SK-N-SH treated with all-trans-retinoic acid at 6 μM for 48 hours (cell line): Measurements from ENCODE around the gene CASZ1.

Source experiments
- ATAC-seq: fragments of 200-7000 bp; cut with Tn5 transposase; 3 replicates; pipeline ENCODE4 v1.9.1; 2020; ENCODE audit warnings: mild to moderate bottlenecking, moderate library complexity
- ARNTL ChIP-seq: fragments of 450-650 bp; formaldehyde crosslinking; IDR thresholded peaks from 2 replicates; pipeline ENCODE4 v1.5.0; 2020; ENCODE audit warnings: low read depth, mild to moderate bottlenecking, moderate library complexity, borderline replicate concordance
- BACH2 ChIP-seq: fragments of 250-450 bp; sonication (Bioruptor Pico); IDR thresholded peaks from 2 replicates; pipeline ENCODE4 v1.9.0; 2021; ENCODE audit warnings: mild to moderate bottlenecking, borderline replicate concordance
- CREB5 ChIP-seq: fragments of 250-450 bp; sonication (Bioruptor Pico); IDR thresholded peaks from 2 replicates; pipeline ENCODE4 v1.5.1; 2020; ENCODE audit warnings: low read depth, mild to moderate bottlenecking, moderate library complexity
- CSDC2 ChIP-seq: fragments of 250-450 bp; sonication (Bioruptor Pico); IDR thresholded peaks from 2 replicates; pipeline ENCODE4 v1.5.0; 2020; ENCODE audit warnings: mild to moderate bottlenecking, moderate library complexity
- CSRNP3 ChIP-seq: fragments of 250-450 bp; sonication (Bioruptor Pico); IDR thresholded peaks from 2 replicates; pipeline ENCODE4 v1.5.1; 2021; ENCODE audit warnings: mild to moderate bottlenecking, moderate library complexity
- ESRRG ChIP-seq: fragments of 250-450 bp; sonication (Bioruptor Pico); IDR thresholded peaks from 2 replicates; pipeline ENCODE4 v1.6.1; 2021; ENCODE audit warnings: mild to moderate bottlenecking
- GLIS3 ChIP-seq: fragments of 250-450 bp; sonication (Bioruptor Pico); IDR thresholded peaks from 2 replicates; pipeline ENCODE4 v1.5.0; 2020; ENCODE audit warnings: mild to moderate bottlenecking, moderate library complexity
- ISL1 ChIP-seq: fragments of 250-450 bp; sonication (Bioruptor Pico); IDR thresholded peaks from 2 replicates; pipeline ENCODE4 v2.1.2; 2022; ENCODE audit warnings: mild to moderate bottlenecking, moderate library complexity
- OSR1 ChIP-seq: fragments of 250-450 bp; sonication (Bioruptor Pico); IDR thresholded peaks from 2 replicates; pipeline ENCODE4 v1.8.0; 2022; ENCODE audit warnings: moderate library complexity, mild to moderate bottlenecking, inconsistent platforms
- PPARA ChIP-seq: fragments of 250-450 bp; sonication (Bioruptor Pico); IDR thresholded peaks from 2 replicates; pipeline ENCODE4 v1.5.0; 2020; ENCODE audit warnings: mild to moderate bottlenecking, borderline replicate concordance
- RARB ChIP-seq: fragments of 250-450 bp; sonication (Bioruptor Pico); IDR thresholded peaks from 2 replicates; pipeline ENCODE4 v1.8.0; 2021; ENCODE audit warnings: mild to moderate bottlenecking, moderate library complexity
- SNAI2 ChIP-seq: fragments of 250-450 bp; sonication (Bioruptor Pico); IDR thresholded peaks from 2 replicates; pipeline ENCODE4 v1.5.0; 2020; ENCODE audit warnings: mild to moderate bottlenecking, moderate library complexity
- TCF4 ChIP-seq: fragments of 250-450 bp; sonication (Bioruptor Pico); IDR thresholded peaks from 2 replicates; pipeline ENCODE4 v1.8.0; 2021; ENCODE audit warnings: mild to moderate bottlenecking, moderate library complexity, borderline replicate concordance
- TOX ChIP-seq: fragments of 250-450 bp; sonication (Bioruptor Pico); IDR thresholded peaks from 2 replicates; pipeline ENCODE4 v1.8.0; 2021; ENCODE audit warnings: mild to moderate bottlenecking, moderate library complexity, borderline replicate concordance
- ZC3H10 ChIP-seq: fragments of 250-450 bp; sonication (Bioruptor Pico); IDR thresholded peaks from 2 replicates; pipeline ENCODE4 v1.5.1; 2021; ENCODE audit warnings: mild to moderate bottlenecking, moderate library complexity
- ZFP3 ChIP-seq: fragments of 250-450 bp; sonication (Bioruptor Pico); IDR thresholded peaks from 2 replicates; pipeline ENCODE4 v1.5.0; 2020; ENCODE audit warnings: mild to moderate bottlenecking, moderate library complexity
- ZFP30 ChIP-seq: fragments of 450-650 bp; formaldehyde crosslinking; IDR thresholded peaks from 2 replicates; pipeline ENCODE4 v1.5.0; 2022; ENCODE audit warnings: mild to moderate bottlenecking, moderate library complexity
- ZNF565 ChIP-seq: fragments of 450-650 bp; formaldehyde crosslinking; conservative IDR thresholded peaks from 2 replicates; pipeline ENCODE4 v1.5.0; 2020; ENCODE audit warnings: low read depth, mild to moderate bottlenecking, moderate library complexity
- ZNF70 ChIP-seq: fragments of 450-650 bp; formaldehyde crosslinking; IDR thresholded peaks from 2 replicates; pipeline ENCODE4 v1.5.0; 2020; ENCODE audit warnings: mild to moderate bottlenecking, moderate library complexity
- ZNF8 ChIP-seq: fragments of 450-650 bp; formaldehyde crosslinking; IDR thresholded peaks from 2 replicates; pipeline ENCODE4 v1.5.0; 2020; ENCODE audit warnings: mild to moderate bottlenecking, moderate library complexity
- TF ChIP-seq, protein P1 (sequence below): fragments of 250-450 bp; sonication (Bioruptor Pico); IDR thresholded peaks from 2 replicates; pipeline ENCODE4 v1.8.0; 2020; ENCODE audit warnings: mild to moderate bottlenecking, moderate library complexity, borderline replicate concordance
- TF ChIP-seq, protein P2 (sequence below): fragments of 250-450 bp; sonication (Bioruptor Pico); IDR thresholded peaks from 2 replicates; pipeline ENCODE4 v1.5.0; 2020; ENCODE audit warnings: mild to moderate bottlenecking, moderate library complexity

CASZ1 gene

GRCh38 chr1:10656431-10656830, 140.0 kb downstream of the CASZ1 start:
- ATAC-seq, result no peak

DNA sequence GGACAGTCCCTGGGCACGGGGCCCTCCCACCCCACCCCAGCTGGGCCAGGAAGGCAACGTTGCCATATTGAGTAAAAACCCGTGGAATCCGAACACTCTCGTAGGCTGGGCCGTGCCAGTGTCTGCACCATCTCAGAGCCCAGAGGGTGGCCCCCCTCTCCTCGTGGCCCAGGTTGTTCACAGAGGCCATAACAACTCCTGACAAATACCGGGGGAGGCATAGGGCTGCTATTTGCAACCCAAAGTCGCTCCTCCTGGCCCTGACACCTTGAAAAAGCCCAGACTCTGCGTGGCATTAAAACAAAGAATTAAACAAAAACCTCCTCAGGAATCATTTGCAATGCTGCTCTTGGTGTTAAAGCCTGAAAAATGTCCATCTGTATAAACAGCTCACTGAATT, 141.4 kb downstream of the CASZ1 start:
- TF ChIP-seq ZFP3 (CRISPR knock-in tag), result no peak
- TF ChIP-seq, all 23 proteins: peak for 0

More at GRCh38 chr1:10656431-10656830, 140.0 kb downstream of the CASZ1 start:
- TF ChIP-seq BACH2 (no peak), CSRNP3 (no peak)

GRCh38 chr1:10653370-10654125, 142.9 kb downstream of the CASZ1 start:
- no peak for ATAC-seq
- no peak for TF ChIP-seq ZFP30
- TF ChIP-seq ARNTL (CRISPR knock-in tag), result no peak
- TF ChIP-seq, protein P1, sequence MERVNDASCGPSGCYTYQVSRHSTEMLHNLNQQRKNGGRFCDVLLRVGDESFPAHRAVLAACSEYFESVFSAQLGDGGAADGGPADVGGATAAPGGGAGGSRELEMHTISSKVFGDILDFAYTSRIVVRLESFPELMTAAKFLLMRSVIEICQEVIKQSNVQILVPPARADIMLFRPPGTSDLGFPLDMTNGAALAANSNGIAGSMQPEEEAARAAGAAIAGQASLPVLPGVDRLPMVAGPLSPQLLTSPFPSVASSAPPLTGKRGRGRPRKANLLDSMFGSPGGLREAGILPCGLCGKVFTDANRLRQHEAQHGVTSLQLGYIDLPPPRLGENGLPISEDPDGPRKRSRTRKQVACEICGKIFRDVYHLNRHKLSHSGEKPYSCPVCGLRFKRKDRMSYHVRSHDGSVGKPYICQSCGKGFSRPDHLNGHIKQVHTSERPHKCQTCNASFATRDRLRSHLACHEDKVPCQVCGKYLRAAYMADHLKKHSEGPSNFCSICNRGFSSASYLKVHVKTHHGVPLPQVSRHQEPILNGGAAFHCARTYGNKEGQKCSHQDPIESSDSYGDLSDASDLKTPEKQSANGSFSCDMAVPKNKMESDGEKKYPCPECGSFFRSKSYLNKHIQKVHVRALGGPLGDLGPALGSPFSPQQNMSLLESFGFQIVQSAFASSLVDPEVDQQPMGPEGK, result no peak
- TF ChIP-seq CREB5 (CRISPR knock-in tag), result no peak
- TF ChIP-seq OSR1, result no peak
- no peak for TF ChIP-seq TOX (CRISPR knock-in tag)
- TF ChIP-seq ZNF70, result no peak
- no peak for TF ChIP-seq ZFP3 (CRISPR knock-in tag)
- no peak for TF ChIP-seq ISL1 (CRISPR knock-in tag)
- TF ChIP-seq ESRRG (CRISPR knock-in tag), result no peak
- no peak for TF ChIP-seq PPARA (CRISPR knock-in tag)
- TF ChIP-seq SNAI2 (CRISPR knock-in tag), result no peak
- no peak for TF ChIP-seq BACH2
- no peak for TF ChIP-seq RARB (CRISPR knock-in tag)
- TF ChIP-seq GLIS3, result no peak
- TF ChIP-seq ZC3H10, result no peak
- no peak for TF ChIP-seq ZNF565 (CRISPR knock-in tag)
- no peak for TF ChIP-seq ZNF8 (CRISPR knock-in tag)
- no peak for TF ChIP-seq TCF4

More for the DNA sequence above, 141.4 kb downstream of the CASZ1 start:
- ATAC-seq, result no peak

DNA sequence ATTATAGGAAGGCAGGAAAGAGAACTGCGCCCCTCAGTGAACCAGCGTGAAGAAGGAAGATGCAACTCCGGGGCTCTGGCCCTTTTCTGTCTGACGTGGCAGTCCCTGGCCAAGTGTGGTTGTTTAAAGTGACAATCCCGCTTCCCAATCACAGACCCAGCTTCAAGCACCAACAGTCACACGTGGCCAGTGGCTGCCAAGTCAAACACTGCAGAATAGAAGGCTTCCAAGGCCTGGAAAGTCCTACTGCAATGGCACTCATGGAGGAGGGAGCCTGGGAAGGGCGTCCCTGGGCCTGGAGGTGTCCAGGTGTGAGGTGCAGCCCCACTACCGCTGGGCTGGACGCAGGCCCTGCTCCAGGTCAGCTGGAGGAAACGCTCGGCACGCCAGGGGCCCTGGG, 143.8 kb downstream of the CASZ1 start:
- TF ChIP-seq, protein P1, result no peak
- TF ChIP-seq ARNTL (CRISPR knock-in tag) (no peak), GLIS3 (no peak), CSDC2 (CRISPR knock-in tag) (no peak), PPARA (CRISPR knock-in tag) (no peak), ZFP30 (no peak), ISL1 (CRISPR knock-in tag) (no peak), RARB (CRISPR knock-in tag) (no peak), SNAI2 (CRISPR knock-in tag) (no peak), CREB5 (CRISPR knock-in tag) (no peak), ZNF70 (no peak), BACH2 (no peak), OSR1 (no peak), ZFP3 (CRISPR knock-in tag) (no peak), TCF4 (no peak), ZNF8 (CRISPR knock-in tag) (no peak), TOX (CRISPR knock-in tag) (no peak)
- TF ChIP-seq, protein P2, sequence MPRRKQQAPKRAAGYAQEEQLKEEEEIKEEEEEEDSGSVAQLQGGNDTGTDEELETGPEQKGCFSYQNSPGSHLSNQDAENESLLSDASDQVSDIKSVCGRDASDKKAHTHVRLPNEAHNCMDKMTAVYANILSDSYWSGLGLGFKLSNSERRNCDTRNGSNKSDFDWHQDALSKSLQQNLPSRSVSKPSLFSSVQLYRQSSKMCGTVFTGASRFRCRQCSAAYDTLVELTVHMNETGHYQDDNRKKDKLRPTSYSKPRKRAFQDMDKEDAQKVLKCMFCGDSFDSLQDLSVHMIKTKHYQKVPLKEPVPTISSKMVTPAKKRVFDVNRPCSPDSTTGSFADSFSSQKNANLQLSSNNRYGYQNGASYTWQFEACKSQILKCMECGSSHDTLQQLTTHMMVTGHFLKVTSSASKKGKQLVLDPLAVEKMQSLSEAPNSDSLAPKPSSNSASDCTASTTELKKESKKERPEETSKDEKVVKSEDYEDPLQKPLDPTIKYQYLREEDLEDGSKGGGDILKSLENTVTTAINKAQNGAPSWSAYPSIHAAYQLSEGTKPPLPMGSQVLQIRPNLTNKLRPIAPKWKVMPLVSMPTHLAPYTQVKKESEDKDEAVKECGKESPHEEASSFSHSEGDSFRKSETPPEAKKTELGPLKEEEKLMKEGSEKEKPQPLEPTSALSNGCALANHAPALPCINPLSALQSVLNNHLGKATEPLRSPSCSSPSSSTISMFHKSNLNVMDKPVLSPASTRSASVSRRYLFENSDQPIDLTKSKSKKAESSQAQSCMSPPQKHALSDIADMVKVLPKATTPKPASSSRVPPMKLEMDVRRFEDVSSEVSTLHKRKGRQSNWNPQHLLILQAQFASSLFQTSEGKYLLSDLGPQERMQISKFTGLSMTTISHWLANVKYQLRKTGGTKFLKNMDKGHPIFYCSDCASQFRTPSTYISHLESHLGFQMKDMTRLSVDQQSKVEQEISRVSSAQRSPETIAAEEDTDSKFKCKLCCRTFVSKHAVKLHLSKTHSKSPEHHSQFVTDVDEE, result no peak
- ATAC-seq, result no peak
